Activated T-cell treated with anti-CD3 and anti-CD28 coated beads for 24 hours (primary cell): Measurements from ENCODE around the gene F7.
"Not testable (repeated sequence)": the region's sequence is repeated elsewhere in the genome, so short reads cannot be mapped to it uniquely, and the experiment has no call there.

Experiments
- DNase-seq: peaks from one replicate; pipeline ENCODE4 v3.0.0-alpha.2; 2020; ENCODE audit warnings: low read depth

The F7 gene

GRCh38 chr13:113102302-113102701 is 3.3 kb upstream of the F7 start:
- DNase-seq = not testable (repeated sequence)

GRCh38 chr13:113102727-113103126 is 2.9 kb upstream of the F7 start:
- no peak for DNase-seq

GRCh38 chr13:113103646-113104045 is 1.9 kb upstream of the F7 start:
- no peak for DNase-seq

GRCh38 chr13:113105921-113106452 is 396 bp downstream of the F7 start:
- DNase-seq = no peak

GRCh38 chr13:113106711-113107351 is 1.2 kb downstream of the F7 start:
- DNase-seq = no peak

- not testable (repeated sequence) for DNase-seq
Observed at GRCh38 chr13:113108521-113108920, 2.9 kb downstream of the F7 start.

GRCh38 chr13:113109151-113110047 is 3.8 kb downstream of the F7 start:
- DNase-seq = no peak

- peak; percentile 9 for DNase-seq
Observed at GRCh38 chr13:113110048-113110851, 4.7 kb downstream of the F7 start.

GRCh38 chr13:113110852-113111315 is 5.3 kb downstream of the F7 start:
- DNase-seq = no peak

- DNase-seq = not testable (repeated sequence)
Observed at GRCh38 chr13:113111821-113112220, 6.2 kb downstream of the F7 start.

- DNase-seq = not testable (repeated sequence)
Observed at GRCh38 chr13:113112475-113112874, 6.9 kb downstream of the F7 start.

- DNase-seq = no peak
Observed at GRCh38 chr13:113112893-113113845, 7.6 kb downstream of the F7 start.

GRCh38 chr13:113113846-113114271 is 8.3 kb downstream of the F7 start:
- no peak for DNase-seq

- DNase-seq = no peak
Observed at GRCh38 chr13:113114511-113115362, 9.1 kb downstream of the F7 start.

GRCh38 chr13:113115363-113116205 is 10.0 kb downstream of the F7 start:
- DNase-seq = no peak

GRCh38 chr13:113116206-113116800 is 10.7 kb downstream of the F7 start:
- no peak for DNase-seq

- DNase-seq = no peak
Observed at GRCh38 chr13:113116871-113117271, 11.3 kb downstream of the F7 start.

GRCh38 chr13:113117335-113117872 is 11.8 kb downstream of the F7 start:
- no peak for DNase-seq
